Fibroblast of skin of scalp (primary cell): ENCODE results near the gene TWIST1.

Experiments used
- DNase-seq: peaks from one replicate; pipeline ENCODE4 v3.0.0-alpha.2; 2013

TWIST1 gene

DNA sequence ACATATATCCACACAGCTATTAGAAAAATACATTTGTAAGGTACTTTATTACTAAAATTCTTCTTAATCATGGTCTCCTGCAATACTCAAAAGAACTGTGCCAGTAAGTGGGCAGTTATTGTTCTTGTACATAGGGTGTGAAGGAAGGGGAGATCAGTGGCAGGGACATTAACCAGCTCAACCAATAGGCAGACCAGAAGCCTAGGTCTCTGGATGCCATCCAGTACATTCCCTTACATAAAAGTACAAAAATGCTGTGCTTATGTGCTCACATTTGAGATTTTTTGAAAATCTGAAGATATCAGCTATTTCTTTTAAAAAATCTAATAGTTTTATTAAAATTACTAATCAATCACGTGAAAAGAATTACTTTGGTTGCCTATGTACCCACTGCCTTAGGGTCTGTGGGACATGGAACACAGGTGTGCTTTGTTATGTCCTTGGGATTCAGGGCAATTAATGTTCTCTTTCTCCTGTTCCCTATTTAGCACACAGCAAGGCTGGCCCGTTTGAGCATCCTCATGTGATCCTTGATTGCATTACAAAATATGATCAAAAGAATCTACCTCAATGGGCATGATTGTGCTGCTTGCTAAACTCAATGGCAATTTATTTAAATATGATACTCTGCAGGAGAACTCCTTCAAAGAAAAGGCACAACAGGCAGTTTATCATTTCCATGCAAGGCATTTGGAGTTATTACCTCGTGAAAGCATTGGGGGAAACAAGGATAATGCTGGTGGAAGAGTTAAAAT is 22.7 kb downstream of the TWIST1 start:
- peak; percentile 71 for DNase-seq

DNA sequence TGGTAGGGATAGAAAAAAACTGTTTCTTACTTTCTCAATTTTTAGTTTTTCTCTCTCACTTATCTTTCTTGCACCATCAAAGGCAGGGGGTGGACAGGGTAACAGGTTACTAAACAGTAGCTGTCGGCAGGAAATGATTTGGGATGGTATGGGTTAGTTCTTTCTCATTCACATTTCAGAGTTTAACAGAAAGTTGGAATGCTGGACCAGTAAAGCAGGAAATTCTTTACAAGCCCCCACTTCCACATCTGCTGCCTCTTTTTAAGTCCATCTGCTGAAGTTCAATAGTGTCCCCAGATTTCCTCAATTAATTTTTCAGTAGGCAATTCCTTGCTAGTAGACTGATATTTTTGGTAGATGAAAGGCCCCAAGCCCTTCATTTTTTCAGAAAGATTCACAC is 23.3 kb downstream of the TWIST1 start:
- DNase-seq: no peak

DNA sequence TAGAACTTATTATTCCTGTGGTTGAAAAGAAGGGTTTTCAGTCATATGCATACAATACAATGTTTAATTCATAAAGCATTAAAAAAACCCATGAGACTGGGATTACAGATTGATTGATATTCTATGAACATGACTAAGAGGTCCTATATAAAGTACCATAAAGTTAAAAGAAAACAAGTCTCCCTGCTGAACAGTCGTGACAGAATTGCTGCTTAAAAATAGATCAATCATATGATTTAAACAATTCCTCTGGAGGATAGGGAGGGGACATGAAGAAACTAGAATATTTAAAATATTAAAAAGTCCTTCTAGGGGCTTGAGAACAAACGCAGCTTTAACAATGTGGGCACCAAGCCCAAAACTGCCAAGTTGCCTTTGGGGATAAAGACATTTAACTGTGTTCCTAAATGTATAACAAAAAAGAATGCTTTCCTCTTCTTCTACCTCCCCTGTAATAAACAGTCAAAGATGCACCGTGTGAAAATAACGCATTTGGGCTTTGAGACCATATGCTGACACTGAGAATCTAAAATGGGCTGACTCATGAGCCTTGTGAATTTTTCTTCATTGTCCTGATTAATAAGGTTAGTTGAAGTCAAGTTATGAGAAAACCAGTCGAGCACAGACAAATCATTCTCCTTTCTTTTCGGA is 25.8 kb downstream of the TWIST1 start:
- DNase-seq: peak; percentile 63

DNA sequence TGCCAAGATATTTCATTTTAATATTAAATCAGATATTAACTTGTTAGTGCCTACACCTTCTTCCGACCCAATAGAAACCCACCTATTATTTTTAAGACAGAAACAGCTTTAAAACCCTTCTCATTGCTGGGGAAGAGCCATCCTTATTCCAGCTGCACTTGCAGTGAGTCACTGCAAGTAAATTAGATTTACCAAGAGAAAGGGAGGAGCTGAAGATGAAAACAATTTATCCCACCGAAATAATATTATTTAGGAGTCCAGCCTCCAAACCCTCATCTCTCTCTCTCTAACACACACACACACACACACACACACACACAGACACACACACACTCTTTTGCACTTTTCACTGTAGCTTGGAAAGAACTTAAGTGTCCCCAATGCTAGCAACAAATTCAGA is 26.9 kb downstream of the TWIST1 start:
- no peak for DNase-seq

DNA sequence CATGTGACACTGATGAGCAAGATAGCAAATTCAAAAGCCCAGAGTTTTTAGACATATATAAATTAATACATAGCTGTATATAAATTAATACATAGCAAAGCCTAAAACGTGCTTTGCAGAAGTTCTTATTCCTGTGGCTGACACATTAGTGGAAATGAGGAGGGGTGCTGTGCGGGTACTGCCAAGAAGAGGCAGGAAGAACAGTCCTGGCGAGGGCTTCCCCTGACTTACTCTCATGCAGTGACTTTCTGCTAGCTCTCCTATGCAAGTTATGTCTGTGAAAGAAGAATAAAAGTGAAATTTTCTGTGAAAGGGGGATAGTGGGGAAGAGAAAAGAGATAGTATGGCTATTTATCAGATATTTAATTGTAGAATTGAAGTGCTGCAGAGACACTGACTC is 27.6 kb downstream of the TWIST1 start:
- no peak for DNase-seq

DNA sequence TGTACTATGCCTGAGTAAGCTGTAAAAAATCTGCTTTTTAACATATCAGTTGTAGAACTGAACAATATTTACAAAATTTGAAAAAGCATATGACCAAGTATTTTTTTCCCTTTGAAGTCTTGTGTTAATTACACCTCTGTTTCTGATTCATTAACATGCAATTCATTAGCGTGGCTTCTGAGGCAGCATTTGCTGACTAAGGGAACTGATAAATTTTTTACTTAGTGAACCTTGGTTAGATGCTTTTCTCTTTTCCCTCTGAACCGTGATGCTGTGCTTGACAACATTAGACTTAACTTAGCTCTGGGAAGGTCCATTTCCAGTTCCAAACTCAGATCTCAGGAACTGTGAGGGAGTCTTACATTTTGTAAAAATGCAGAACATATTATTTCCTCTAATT is 28.1 kb downstream of the TWIST1 start:
- DNase-seq: no peak

DNA sequence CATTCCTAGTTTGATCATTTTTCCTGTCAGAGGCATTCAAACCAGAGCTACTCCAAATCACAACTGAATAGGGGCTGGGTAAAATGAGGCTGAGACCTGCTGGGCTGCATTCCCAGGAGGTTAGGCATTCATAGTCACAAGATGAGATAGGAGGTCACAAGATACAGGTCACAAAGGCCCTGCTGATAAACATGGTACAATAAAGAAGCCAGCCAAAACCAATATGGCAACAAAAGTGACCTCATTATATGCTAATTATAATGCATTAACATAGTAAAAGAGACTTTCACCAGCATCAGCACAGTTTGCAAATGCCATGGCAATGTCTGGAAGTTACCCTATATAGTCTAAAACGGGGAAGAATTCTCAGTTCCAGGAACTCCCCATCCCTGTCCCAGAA is 37.3 kb downstream of the TWIST1 start:
- no peak for DNase-seq

DNA sequence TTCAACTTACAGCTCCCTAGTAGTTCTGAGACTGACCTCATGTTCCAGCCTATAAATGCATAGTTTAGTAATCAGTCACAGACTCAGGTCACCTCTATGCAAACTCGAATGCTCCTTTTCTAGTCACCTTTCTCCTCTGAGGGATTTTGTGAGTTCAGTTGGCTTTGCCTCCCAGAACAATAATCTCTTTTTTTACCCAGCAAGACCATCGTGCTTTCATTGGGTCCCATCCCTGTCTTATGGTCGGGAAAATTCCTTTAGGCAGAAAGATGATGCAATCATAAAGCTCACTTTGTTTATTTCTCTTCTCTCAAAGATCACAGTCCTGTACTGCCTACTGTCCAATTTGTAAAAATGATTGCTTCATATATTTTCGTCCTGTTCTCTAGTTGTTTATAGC is 38.4 kb downstream of the TWIST1 start:
- DNase-seq: peak; percentile 51

DNA sequence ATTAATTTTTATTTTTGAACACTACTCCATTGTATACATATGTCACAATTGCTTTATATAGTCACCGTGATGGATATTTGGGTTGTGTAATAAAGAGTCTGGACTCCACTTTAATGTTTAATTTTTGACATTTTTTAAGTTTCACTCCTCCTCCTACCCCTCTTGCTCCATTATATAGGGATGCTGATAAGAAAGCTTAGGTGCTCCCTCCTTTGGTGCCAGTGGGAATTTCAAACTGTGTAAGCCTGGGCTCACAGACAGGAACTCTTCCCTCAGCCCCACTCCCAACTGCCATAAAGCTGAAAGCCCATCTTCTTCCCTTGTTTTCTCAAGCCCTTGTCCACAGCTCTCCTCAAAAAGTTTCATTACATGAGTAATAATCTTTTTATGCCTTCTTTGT is 47.6 kb downstream of the TWIST1 start:
- DNase-seq: peak; percentile 47

DNA sequence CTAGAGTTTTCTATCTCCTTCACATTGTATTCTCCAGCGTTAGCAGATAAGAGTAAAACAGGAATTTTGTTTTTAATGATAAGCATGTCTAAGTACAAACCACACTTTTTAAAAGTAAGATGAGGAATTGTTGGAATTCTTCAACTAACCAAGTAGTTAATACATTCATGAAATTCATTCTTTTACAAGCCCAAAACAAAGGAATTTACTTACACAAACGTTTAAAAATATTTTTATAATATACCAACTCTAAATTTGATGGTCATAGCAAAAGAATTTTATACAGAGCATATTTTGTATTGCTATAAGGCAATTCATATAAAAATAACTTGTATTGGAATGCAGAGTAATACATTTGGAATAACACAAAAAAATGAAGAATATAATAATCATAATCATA is 51.3 kb downstream of the TWIST1 start:
- peak; percentile 85 for DNase-seq
